GM18951 (cell line): ENCODE data around the gene ANKRD18B.
"Not testable (repeated sequence)": the region's sequence is repeated elsewhere in the genome, so short reads cannot be mapped to it uniquely, and the experiment has no call there.

Experiments
- POLR2A ChIP-seq: IDR thresholded peaks from 4 replicates; pipeline ENCODE4 v1.6.1; 2011; ENCODE audit warnings: mild to moderate bottlenecking; ENCODE audit not compliant: insufficient read length, insufficient read depth; ENCODE audit errors: extremely low read depth
- in situ Hi-C: fragments of 300-500 bp; cut with MboI; formaldehyde crosslinking; loops from one replicate; pipeline ENCODE4 v1.12.0; 2022; ENCODE audit warnings: low sequenced_read_pairs, mixed read lengths, inconsistent platforms; ENCODE audit not compliant: unreplicated experiment

Gene ANKRD18B

GRCh38 chr9:33588876-33589275, 64.8 kb downstream of the ANKRD18B start:
- in situ Hi-C loops, result not testable (repeated sequence)

GRCh38 chr9:33590857-33591256, 66.8 kb downstream of the ANKRD18B start:
- in situ Hi-C loops, result not testable (repeated sequence)

- in situ Hi-C loops, result not testable (repeated sequence)
Observed at GRCh38 chr9:33596974-33597373, 72.9 kb downstream of the ANKRD18B start.

- in situ Hi-C loops, result not testable (repeated sequence)
Observed at GRCh38 chr9:33597386-33597785, 73.3 kb downstream of the ANKRD18B start.

GRCh38 chr9:33598796-33599379, 74.8 kb downstream of the ANKRD18B start:
- in situ Hi-C loops, result not testable (repeated sequence)

- in situ Hi-C loops, result not testable (repeated sequence)
Observed at GRCh38 chr9:33600911-33601310, 76.9 kb downstream of the ANKRD18B start.

- in situ Hi-C loops, result not testable (repeated sequence)
Observed at GRCh38 chr9:33604249-33604648, 80.2 kb downstream of the ANKRD18B start.

- in situ Hi-C loops, result not testable (repeated sequence)
Observed at GRCh38 chr9:33604936-33605335, 80.9 kb downstream of the ANKRD18B start.

- no peak for TF ChIP-seq POLR2A
- in situ Hi-C loops, result no loop called here
Observed at GRCh38 chr9:33611358-33611757, 87.3 kb downstream of the ANKRD18B start.

GRCh38 chr9:33612410-33612809, 88.4 kb downstream of the ANKRD18B start:
- in situ Hi-C loops, result not testable (repeated sequence)

- TF ChIP-seq POLR2A, result no peak
- in situ Hi-C loops, result no loop called here
Observed at GRCh38 chr9:33614001-33614687, 90.1 kb downstream of the ANKRD18B start.

- in situ Hi-C loops, result not testable (repeated sequence)
Observed at GRCh38 chr9:33618370-33618769, 94.3 kb downstream of the ANKRD18B start.

- TF ChIP-seq POLR2A, result no peak
- in situ Hi-C loops, result loop anchor here (5.0 kb wide), 1 partner anchor 102 kb away; no protein-coding TSS in a partner anchor
Observed at GRCh38 chr9:33619666-33620404, 95.8 kb downstream of the ANKRD18B start.

- in situ Hi-C loops, result loop anchor here (5.0 kb wide), 1 partner anchor 101 kb away; no protein-coding TSS in a partner anchor
- TF ChIP-seq POLR2A, result no peak
Observed at GRCh38 chr9:33620738-33621439, 96.8 kb downstream of the ANKRD18B start.
